Right lobe of liver (tissue), 6 donors: ENCODE measurements around the gene NGFR. TPM values are rescaled to one million over a fixed set of nuclear protein-coding genes. Genes with fewer than 3 reads are reported as not detected.

ENCODE experiments used
- ATAC-seq, 4 donors: fragments of 200-7000 bp; cut with Tn5 transposase; one replicate each; pipeline ENCODE4 v1.9.1; 2020; ENCODE audit warnings: mild to moderate bottlenecking in 4 of 4, moderate library complexity in 4 of 4
- DNase-seq, 3 donors: peaks; one replicate each; pipeline ENCODE4 v3.0.0-alpha.2; 2020
- H3K27ac ChIP-seq, 3 donors: fragments of 200-600 bp; one replicate each; pipeline ENCODE4 v1.8.0; 2022
- H3K27me3 ChIP-seq, 2 donors: fragments of 200-600 bp; one replicate each; pipeline ENCODE4 v1.8.0; 2022
- H3K36me3 ChIP-seq, 4 donors: fragments of 200-600 bp; sonication (generic) in 1 of 4; one replicate each; pipeline versions ENCODE4 v1.5.1 to v1.8.0; 2017 to 2022; ENCODE audit warnings: control low read depth in 1 of 4
- H3K4me1 ChIP-seq, 4 donors: fragments of 200-600 bp; sonication (generic) in 1 of 4; one replicate each; pipeline versions ENCODE4 v1.5.1 to v1.8.0; 2017 to 2022; ENCODE audit warnings: control low read depth in 1 of 4
- H3K4me3 ChIP-seq, 3 donors: fragments of 200-600 bp; one replicate each; pipeline ENCODE4 v1.8.0; 2022
- H3K9me3 ChIP-seq, 4 donors: fragments of 200-600 bp; sonication (generic) in 1 of 4; one replicate each; pipeline versions ENCODE4 v1.5.1 to v1.8.0; 2017 to 2022; ENCODE audit warnings: control low read depth in 1 of 4
- POLR2A ChIP-seq: fragments of 450-650 bp; IDR thresholded peaks from one replicate; pipeline ENCODE4 v1.6.1; 2017; ENCODE audit warnings: antibody characterized with exemption, mild to moderate bottlenecking
- WGBS: methylation state at CpG from one replicate; pipeline ENCODE4 v1.1.6; 2018; ENCODE audit warnings: low coverage, low lambda C conversion rate; ENCODE audit not compliant: insufficient coverage; ENCODE audit errors: missing lambda C conversion rate; 5-methylcytosine and 5-hydroxymethylcytosine counted together
- intact Hi-C, 2 donors: fragments of 100-400 bp; cut with DNase I; formaldehyde crosslinking; loops; one replicate each; pipeline versions ENCODE4 v1.11.2 to v1.14.1; 2022
- total RNA-seq, 6 experiments: library from RNA; depleted of rRNA in 2 of 6; stranded (reverse); fragments of >200 nt in 2 of 6; fragmentation: NEBNext Ultra II Directional in 3 of 6; extraction: Animal tissue kit (Norgen Biotek cat#: 25700) in 3 of 6; gene quantifications; one replicate each; pipeline versions ENCODE4 v1.1.0 to v1.2.4, GENCODE V29; 2016 to 2023
- TF ChIP-seq, protein P1 (sequence below), 4 donors: fragments of 200-600 bp in 3 of 4; fragments of 450-650 bp in 1 of 4; IDR thresholded peaks; one replicate each; pipeline versions ENCODE4 v1.5.1 to v1.8.0; 2016 to 2022; ENCODE audit warnings: antibody characterized with exemption in 4 of 4, mild to moderate bottlenecking in 2 of 4
- donor health status: DM: no; HTN: yes; CAD: no.
- donor health status: DM: no; HTN: no; CAD: no.
- donor health status: DM: no; HTN: no; CAD: no.
- donor health status: DM: no; HTN: yes; CAD: no.
- donor health status: DM: no; HTN: yes; CAD: no.

NGFR gene
- total RNA-seq, 6 experiments from 2014 or later = 3.1 to 9.4 (median 6.8) TPM

DNA sequence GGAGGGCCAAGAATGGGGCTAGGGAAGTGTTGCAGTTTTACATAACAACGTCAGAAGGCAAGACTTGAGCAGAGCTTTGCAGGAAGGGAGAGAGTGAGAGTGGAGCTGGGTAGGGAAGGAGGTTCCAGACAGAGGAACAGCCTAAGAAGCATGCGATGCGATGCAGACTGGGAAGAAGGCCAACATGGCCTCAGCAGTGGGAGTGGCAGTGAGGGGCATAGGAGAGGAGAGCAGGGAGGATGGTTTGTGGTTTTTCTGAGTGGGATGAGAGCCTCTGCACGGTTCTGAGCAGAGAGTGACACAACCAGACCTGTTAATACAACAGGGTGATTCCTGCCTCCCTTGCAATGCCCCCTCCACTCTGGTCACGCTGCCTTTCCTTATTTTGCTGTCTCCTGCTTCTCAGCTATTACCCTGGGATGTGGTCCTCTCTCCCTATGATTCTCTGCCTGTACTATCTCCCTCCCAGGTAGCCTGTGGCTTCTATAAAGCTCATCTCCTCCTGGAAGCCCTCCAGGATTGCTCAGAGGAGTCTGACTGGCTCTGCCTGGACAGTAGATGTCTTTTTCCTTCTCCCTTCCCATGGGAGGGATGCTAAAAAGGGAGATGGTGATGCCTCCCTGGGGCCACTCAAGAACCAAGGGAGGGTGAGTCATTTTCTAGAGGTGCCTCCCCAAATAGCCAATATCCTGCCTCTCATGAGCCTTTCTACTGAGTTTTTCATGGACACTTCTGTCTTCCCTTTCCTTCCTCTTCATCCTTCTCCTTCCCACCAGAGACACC lies 38.7 kb upstream of the NGFR start:
- no peak for TF ChIP-seq POLR2A
- TF ChIP-seq, protein P1, sequence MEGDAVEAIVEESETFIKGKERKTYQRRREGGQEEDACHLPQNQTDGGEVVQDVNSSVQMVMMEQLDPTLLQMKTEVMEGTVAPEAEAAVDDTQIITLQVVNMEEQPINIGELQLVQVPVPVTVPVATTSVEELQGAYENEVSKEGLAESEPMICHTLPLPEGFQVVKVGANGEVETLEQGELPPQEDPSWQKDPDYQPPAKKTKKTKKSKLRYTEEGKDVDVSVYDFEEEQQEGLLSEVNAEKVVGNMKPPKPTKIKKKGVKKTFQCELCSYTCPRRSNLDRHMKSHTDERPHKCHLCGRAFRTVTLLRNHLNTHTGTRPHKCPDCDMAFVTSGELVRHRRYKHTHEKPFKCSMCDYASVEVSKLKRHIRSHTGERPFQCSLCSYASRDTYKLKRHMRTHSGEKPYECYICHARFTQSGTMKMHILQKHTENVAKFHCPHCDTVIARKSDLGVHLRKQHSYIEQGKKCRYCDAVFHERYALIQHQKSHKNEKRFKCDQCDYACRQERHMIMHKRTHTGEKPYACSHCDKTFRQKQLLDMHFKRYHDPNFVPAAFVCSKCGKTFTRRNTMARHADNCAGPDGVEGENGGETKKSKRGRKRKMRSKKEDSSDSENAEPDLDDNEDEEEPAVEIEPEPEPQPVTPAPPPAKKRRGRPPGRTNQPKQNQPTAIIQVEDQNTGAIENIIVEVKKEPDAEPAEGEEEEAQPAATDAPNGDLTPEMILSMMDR (IDR thresholded peaks at IDR 0.05) = no peak
- Histone ChIP-seq H3K27ac (no peak overlapping the region), H3K27me3 (no peaks in the 10 kb centered on the region), H3K36me3 (no peaks in the 10 kb centered on the region), H3K4me3 (no peak overlapping the region), H3K4me1 (no peaks in the 10 kb centered on the region), H3K9me3 (no peaks in the 10 kb centered on the region)
- intact Hi-C loops = no loop called here
- WGBS = 53% methylated on average over 4 of the region's 5 CpGs
- DNase-seq = no peak
- ATAC-seq = no peak

DNA sequence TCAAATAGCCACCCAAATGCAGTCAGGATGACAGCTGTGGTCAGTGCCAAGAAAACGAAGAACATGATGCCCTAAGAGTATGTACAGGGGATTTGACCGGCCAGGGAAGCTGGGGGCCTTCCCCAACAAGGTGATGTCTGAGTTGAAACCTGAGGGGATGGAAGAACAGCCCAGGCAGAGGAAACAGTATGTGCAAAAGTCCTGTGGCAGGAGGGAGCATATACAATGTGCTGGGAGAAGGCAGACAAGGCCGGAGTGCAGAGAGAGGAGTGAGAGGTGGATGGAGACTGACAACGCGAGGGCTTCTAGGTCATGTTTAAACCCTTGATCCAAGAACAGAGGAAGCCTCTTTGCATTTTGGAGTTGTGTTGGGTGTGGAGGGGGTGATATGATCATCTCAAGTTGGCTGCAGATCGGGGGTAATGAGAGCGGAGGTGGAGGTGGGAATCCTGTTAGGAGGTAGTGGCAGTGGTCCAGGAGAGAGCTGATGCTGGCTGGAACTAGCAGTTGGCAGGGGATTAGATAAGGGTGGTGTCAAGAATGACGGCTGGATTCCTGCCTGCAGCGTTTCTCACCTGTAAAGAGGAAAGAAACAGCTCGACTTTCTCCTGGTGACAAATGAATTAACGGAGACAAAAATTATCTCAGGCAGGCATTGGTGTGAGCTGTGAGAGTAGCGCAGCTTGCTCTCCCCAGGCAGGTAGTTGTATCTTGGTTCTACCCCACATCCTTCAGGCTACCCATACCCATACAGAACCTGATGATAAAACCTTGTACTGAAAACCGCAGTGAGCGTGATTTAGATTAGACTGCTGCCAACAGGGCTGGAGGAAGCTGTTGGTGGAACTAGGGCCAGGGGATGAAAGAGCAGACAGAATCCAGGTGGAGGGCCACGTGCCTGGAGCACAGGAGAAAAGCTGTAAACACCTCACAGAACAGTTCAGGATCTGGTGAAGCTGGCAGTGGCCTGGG lies 37.2 kb upstream of the NGFR start:
- TF ChIP-seq, protein P1 (IDR thresholded peaks at IDR 0.05) = no peak
- TF ChIP-seq POLR2A = no peak
- H3K36me3 ChIP-seq = no peaks in the 10 kb centered on the region
- H3K4me1 ChIP-seq = no peaks in the 10 kb centered on the region
- intact Hi-C loops = no loop called here
- H3K9me3 ChIP-seq = no peaks in the 10 kb centered on the region
- DNase-seq (no peak), ATAC-seq (no peak)
- no peak overlapping the region for H3K4me3 ChIP-seq
- 38% methylated on average over 14 of the region's 15 CpGs for WGBS
- no peak overlapping the region for H3K27ac ChIP-seq
- no peaks in the 10 kb centered on the region for H3K27me3 ChIP-seq

DNA sequence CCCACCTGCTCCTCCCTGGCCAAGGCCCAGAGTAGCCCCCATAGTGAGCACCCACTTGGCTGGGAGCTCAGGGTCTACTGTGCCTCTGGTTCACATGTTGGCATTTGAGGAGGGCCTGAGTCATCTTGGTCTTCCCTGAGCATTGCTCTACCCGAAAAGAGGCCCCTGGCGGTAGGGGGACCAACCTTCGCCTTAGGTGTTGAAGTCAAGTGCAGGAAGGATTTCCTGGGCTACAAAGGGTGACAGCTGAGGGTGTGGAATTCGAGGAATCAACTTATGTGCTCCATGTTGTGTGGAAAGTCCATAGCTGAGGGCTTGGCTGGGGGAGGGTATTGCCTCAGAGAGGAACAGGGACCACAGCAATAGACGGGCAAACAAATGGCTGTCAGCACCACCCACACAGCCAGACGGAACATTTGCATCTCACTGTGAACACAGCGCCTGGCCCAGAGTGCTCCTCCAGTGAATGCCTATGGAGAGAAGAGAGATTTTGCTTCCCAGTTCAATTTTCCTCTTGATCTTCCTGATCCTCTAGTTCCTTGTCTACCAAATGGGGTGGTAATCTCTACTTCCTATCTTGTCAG lies 35.6 kb upstream of the NGFR start:
- ATAC-seq (no peak), DNase-seq (no peak)
- Histone ChIP-seq H3K27me3 (no peaks in the 10 kb centered on the region), H3K4me3 (no peak overlapping the region), H3K9me3 (no peaks in the 10 kb centered on the region), H3K4me1 (no peaks in the 10 kb centered on the region), H3K27ac (no peak overlapping the region), H3K36me3 (no peaks in the 10 kb centered on the region)
- TF ChIP-seq, protein P1 (IDR thresholded peaks at IDR 0.05) = no peak
- TF ChIP-seq POLR2A = no peak
- 20% methylated on average over 1 of the region's 7 CpGs for WGBS
- intact Hi-C loops = no loop called here

DNA sequence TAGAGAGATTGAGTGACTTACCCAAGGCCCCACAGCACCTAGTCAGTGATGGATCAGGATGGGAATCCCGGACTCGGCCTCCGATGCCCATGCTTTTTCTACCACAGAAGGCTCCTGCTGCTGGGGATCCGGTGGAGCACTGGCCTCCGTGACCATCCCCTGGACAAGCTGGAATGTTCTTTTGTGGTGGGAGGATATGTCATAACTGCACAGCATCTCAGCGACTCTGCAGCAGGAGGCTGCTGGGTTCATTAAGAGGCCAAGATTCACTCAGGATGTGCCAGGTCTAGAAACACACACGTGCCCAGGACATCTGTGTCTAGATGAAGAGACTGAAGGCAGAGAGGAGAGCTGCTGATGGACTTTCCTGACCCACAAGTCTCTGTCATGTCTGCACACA lies 34.7 kb upstream of the NGFR start:
- Histone ChIP-seq H3K27ac (no peak overlapping the region), H3K4me1 (no peaks in the 10 kb centered on the region), H3K9me3 (no peaks in the 10 kb centered on the region), H3K27me3 (no peaks in the 10 kb centered on the region), H3K4me3 (no peak overlapping the region), H3K36me3 (no peaks in the 10 kb centered on the region)
- ATAC-seq = no peak
- intact Hi-C loops = no loop called here
- no peak for DNase-seq
- TF ChIP-seq POLR2A = no peak
- TF ChIP-seq, protein P1 (IDR thresholded peaks at IDR 0.05) = no peak
- WGBS = 67% methylated on average over 3 of the region's 7 CpGs
